Fibroblast of skin of back (primary cell): ENCODE data around the gene GRAMD4.

Experiments used
- DNase-seq: peaks from one replicate; pipeline ENCODE4 v3.0.0-alpha.2; 2013

Gene GRAMD4

GRCh38 chr22:46583571-46583970 is 36.6 kb upstream of the GRAMD4 start:
- DNase-seq: no peak

GRCh38 chr22:46584081-46584921 is 35.9 kb upstream of the GRAMD4 start:
- peak; percentile 66 for DNase-seq

GRCh38 chr22:46585340-46586122 is 34.7 kb upstream of the GRAMD4 start:
- no peak for DNase-seq

GRCh38 chr22:46586123-46586519 is 34.1 kb upstream of the GRAMD4 start:
- no peak for DNase-seq

GRCh38 chr22:46586531-46587011 is 33.6 kb upstream of the GRAMD4 start:
- DNase-seq: no peak

- no peak for DNase-seq
Observed at GRCh38 chr22:46587061-46587460, 33.1 kb upstream of the GRAMD4 start.

GRCh38 chr22:46587492-46588278 is 32.5 kb upstream of the GRAMD4 start:
- no peak for DNase-seq

GRCh38 chr22:46588279-46589140 is 31.7 kb upstream of the GRAMD4 start:
- DNase-seq: no peak

- no peak for DNase-seq
Observed at GRCh38 chr22:46589141-46589748, 30.9 kb upstream of the GRAMD4 start.

GRCh38 chr22:46589871-46590271 is 30.3 kb upstream of the GRAMD4 start:
- no peak for DNase-seq

GRCh38 chr22:46590334-46590733 is 29.9 kb upstream of the GRAMD4 start:
- no peak for DNase-seq

- no peak for DNase-seq
Observed at GRCh38 chr22:46591930-46592329, 28.3 kb upstream of the GRAMD4 start.

- DNase-seq: peak; percentile 90
Observed at GRCh38 chr22:46592390-46592872, 27.8 kb upstream of the GRAMD4 start.

GRCh38 chr22:46593211-46593681 is 26.9 kb upstream of the GRAMD4 start:
- no peak for DNase-seq

- DNase-seq: no peak
Observed at GRCh38 chr22:46593996-46594946, 25.9 kb upstream of the GRAMD4 start.

GRCh38 chr22:46594947-46595298 is 25.3 kb upstream of the GRAMD4 start:
- DNase-seq: no peak

- no peak for DNase-seq
Observed at GRCh38 chr22:46595545-46595944, 24.6 kb upstream of the GRAMD4 start.

- no peak for DNase-seq
Observed at GRCh38 chr22:46596032-46596441, 24.1 kb upstream of the GRAMD4 start.

GRCh38 chr22:46596819-46597218 is 23.4 kb upstream of the GRAMD4 start:
- no peak for DNase-seq

GRCh38 chr22:46598224-46598623 is 22.0 kb upstream of the GRAMD4 start:
- no peak for DNase-seq
